ENCODE measurements around the gene PKLR. TPM values are rescaled to one million over a fixed set of nuclear protein-coding genes. Genes with fewer than 3 reads are reported as not detected.
"Not testable (repeated sequence)": the region's sequence is repeated elsewhere in the genome, so short reads cannot be mapped to it uniquely, and the experiment has no call there.

Gene PKLR
- polyA plus RNA-seq (2013, experiment 1 of 2; ENCODE audit: insufficient read length), result not detected
- polyA plus RNA-seq (2013, experiment 2 of 2; ENCODE audit: insufficient read length), result not detected

DNA sequence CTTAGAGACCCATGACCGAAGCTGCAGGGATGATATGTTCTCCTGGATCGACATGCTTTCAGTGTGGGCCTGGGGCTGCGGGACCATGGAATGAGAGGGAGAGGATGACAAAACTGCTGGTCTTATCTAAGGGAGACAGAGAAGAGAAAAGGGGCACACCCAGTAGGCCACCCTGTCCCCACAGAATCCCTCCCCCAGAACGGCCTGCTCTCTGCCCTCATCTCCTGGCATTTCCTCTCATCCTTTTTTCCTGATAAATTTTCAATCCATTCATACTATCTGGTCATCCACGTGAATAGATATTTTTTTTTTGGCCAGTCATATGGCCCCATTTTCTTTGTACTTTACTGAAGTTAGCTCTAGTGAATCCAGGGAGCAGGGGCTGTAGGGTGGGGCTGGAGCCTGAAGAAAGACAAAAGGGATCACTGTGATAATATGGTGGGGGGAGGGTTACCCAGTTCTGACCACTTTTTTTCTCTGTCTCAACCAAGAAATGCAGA, at the start of gene PKLR:
TSS of gene PKLR (minus strand) at position 97 of the 500 bp plus-strand sequence. CDS start at position 54, 43 bp downstream.
- DNase-seq, result no peak

DNA sequence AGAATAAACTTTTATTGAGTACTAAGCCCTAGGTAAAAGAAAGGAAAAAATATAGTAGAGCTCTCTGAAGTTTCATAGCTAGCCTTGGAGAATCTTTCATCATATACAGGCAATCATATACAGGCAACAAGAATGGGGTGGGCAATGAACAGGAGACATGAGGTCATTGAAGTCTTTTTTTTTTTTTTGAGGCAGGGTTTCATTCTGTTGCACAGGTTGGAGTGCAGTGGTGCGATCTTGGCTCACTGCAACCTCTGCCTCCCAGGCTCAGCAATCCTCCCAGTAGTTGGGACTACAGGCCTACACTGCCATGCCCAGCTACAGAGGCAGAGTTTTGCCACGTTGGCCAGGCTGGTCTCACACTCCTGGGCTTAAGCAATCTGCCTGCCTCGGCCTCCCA, 41.6 kb upstream of the PKLR start:
- DNase-seq, result no peak

DNA sequence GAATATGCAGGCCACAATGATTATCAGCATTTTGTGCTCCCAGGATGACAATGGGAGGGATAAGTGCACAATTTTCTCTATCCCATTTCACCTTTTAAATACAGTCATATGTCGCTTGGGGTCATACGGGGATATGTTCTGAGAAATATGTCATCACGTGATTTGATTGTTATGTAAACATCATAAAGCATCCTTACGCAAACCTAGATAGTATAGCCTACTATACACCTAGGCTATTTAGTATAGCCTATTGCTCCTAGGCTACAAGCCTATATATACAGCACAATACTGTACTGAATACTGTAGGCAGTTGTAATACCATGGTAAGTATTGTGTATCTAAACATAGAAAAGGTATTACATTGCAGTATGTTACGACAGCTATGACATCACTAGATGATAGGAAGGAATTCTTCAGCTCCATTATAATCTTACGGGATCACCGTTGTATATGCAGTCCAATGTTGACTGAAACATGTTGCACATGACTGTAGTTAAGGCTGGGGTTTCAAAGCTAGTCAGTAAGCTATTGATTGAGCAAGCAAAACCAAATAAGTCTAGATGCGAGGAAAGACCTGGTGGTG, 38.4 kb upstream of the PKLR start:
- no peak for DNase-seq

DNA sequence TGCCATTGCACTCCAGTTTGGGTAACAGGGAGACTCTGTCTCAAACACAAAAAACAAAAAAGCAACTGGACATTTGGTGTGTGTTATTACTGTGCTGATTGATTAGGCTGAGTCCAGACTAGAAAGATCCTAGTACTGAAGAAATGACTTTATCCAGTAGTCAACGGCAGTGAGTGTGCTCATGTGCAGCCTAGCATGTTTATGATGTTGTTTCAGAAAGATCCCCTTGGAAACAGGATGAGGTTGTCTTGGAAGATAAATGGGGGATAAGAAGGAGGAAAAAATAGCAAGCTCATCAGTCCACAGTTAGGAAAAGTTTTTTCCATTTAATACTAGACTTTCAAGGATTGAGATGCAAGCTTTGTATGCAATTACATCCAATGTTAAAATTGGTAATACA, 33.7 kb upstream of the PKLR start:
- DNase-seq, result no peak

DNA sequence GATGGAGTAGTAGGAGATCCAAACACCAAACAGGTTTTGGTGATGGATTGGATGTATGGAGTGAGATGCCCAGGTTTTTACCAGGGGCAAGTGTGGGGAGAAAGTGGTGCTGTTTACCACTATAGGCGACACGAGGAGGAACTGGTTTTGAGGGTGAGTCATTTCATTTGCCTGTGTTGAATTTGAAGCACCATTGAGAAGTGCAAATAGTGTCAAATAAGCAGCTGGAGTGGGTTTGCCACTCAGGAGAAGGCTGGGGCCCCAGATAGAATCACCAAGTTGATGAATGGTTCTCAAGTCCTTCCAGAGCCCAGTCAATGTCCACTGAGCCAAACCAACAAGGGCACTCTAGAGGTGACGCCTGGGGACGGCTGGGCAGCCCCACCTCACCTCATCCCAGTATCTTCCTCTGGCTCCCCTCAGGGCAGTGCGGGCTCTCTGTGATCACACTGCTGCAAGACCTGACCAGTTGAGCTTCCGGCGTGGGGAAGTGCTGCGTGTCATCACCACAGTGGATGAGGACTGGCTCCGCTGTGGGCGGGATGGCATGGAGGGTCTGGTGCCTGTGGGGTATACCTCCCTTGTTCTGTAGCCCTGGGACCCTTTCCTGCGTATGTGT, 28.9 kb upstream of the PKLR start:
- DNase-seq, result no peak

DNA sequence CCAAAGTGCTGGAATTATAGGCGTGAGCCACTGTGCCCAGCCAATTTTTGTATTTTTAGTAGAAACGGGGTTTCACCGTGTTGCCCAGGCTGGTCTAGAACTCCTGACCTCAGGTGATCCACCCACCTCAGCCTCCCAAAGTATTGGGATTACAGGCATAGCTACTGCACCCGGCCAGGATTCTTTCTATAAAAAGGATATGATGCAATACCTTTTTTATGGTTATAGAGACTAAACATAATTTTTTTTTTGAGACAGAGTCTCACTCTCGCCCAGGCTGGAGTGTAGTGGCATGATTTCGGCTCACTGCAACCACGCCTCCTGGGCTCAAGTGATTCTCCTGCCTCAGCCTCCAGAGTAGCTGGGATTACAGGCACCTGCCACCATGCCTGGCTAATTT, 27.6 kb upstream of the PKLR start:
- DNase-seq, result not testable (repeated sequence)

DNA sequence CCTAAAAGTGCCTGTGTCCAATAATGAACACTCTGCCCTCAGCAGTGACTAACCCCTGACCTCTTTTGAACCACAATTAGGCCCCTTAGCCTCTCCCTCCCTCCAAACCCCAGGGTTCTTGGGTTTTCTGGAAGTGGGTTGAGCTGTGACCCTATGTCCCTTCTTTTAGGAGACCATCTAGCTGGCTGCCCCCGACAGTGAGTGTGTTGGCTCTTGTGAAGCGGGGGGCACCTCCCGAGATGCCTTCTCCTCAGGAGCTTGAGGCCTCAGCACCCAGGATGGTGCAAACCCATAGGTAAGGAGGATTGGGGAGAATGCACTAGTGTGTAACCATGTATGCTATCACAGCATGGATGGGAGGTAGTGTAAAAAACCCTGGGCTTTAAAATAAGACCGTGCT, 26.7 kb upstream of the PKLR start:
- no peak for DNase-seq

DNA sequence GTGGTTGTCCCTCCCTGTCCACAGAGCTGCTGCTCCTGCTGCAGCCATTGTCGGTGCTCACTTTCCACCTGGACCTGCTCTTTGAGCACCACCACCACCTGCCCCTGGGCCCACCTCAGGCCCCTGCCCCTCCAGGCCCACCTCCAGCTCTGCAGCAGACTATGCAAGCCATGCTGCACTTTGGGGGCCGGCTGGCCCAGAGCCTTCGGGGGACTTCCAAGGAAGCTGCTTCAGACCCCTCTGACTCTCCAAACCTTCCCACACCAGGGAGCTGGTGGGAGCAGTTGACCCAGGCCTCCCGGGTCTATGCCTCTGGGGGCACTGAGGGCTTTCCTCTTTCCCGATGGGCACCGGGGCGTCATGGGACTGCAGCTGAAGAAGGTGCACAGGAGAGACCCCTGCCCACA, 25.4 kb upstream of the PKLR start:
- no peak for DNase-seq

DNA sequence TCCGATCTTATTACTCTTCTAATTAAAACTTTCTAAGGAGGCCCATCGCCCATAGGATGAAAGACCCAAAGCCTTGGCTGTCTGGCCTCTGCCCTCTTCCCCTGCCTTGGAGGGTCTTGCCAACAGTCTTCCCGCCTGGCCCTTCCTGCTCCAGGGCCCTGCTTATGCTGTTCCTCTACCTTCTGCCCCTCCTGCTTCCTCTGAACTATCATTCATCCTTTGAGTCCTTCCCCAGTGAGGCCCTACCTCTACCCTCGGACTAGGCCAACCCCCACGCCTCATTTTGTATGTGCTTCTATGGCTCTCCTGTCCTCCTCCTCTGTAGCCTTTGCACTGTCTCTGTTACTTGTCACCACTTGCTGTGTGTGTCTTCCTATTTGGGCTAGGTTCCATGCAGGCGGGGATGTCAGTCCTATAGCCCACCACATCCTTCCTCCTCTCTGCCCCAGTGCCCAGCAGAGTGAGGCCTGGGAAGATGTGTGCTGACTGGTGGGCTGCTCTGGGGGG, 24.8 kb upstream of the PKLR start:
- no peak for DNase-seq

DNA sequence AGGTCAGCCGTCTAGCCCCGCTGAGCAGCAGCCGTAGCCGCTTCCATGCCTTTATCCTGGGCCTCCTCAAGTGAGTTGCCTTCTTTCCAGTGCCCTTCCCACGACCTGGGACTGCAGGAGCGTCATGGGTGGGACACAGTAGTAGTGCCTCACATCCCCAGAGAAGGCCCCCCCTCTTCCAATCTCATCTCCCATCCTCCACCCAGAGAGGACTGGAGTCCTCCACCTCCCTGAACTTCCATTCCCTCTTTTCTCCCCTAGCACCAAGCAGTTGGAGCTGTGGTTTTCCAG, 24.3 kb upstream of the PKLR start:
- DNase-seq, result no peak

DNA sequence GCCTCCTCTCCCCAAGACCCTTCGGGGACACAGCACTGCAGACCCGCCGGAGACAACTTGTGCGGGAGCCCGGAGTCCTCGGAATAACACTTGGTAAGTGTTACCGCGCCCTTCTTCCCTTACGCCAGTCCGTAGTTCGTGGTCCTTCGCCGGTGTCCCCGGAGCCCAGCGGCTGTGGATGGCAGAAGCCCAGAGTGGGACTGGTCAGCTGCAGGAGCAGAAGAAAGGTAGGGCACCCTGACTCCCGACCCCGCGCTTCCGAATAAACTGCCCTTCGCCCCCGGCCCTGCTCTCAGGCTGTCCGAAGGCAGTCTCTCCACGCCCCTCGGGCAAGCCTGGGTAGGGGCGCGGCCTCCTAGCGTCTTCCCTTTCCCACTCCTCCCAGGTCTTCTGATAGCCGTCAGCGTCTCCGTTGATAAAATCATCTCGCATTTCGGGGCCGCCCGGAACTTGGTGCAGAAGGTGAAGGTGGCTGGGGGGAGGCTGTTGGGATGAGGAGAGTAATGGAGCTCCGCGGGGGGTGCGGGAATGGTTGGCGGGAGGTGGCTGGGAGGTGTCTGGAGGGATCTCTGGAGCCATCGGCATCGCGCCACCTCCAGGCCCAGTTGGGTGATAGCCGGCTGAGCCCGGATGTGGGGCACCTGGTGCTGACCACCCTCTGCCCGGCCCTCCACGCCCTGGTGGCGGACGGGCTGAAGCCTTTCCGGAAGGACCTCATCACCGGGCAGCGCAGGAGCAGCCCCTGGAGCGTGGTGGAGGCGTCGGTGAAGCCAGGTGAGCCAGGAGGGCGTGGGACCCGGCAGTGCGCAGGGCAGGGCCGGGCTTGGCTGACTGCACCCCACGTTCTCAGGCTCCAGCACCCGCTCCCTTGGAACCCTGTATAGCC, 23.7 kb upstream of the PKLR start:
- peak; percentile 38 for DNase-seq

DNA sequence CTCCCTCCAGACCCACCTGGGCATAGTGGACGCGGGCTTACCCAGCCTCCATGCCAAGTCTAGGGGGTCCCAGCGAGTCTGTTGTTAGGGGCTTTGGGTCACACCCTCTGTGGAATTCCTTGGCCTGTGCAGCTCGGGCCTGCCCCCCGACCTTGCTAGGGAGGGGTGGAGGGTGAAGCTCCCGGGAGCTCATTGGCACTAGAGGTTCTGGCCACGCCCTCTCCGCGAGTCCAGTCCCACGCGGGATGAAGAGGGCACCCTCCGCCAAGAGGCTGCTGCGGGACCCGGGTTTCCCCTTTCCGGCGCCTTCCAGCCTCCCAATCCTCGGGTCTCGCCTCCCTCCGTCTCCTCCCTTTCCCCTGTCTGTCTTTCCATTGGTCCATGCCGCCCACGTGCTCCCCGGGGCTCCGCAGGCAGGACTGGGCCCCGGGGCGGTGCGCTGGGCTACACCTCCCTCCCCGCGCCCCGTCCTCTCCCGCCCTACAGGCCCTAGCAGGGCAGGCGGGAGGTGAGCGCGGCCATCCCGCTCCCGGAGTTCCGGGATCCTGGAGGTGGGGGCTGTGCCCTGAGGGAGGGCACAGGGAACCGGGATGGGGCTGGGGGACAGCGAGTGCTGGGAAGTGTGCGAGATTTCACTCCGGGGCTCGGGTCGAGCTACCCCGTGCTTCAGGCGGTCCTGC, 22.9 kb upstream of the PKLR start:
- DNase-seq, result peak; percentile 96

DNA sequence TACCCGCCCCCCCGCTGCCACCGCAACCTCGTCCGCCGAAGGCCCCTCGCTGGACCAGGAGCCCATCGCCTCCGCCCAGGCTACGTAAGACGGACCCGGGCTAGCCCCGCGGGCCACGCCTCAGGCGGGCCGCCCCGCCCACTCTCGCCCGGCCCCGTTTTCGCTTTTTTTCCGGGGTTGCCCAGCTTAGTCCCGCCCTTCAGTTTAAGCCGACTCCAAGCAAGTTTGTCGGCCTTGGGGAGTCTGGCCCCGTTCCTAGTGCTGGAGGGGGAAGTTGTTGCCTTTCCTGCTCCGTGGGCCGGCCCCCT, 22.4 kb upstream of the PKLR start:
- peak; percentile 89 for DNase-seq

DNA sequence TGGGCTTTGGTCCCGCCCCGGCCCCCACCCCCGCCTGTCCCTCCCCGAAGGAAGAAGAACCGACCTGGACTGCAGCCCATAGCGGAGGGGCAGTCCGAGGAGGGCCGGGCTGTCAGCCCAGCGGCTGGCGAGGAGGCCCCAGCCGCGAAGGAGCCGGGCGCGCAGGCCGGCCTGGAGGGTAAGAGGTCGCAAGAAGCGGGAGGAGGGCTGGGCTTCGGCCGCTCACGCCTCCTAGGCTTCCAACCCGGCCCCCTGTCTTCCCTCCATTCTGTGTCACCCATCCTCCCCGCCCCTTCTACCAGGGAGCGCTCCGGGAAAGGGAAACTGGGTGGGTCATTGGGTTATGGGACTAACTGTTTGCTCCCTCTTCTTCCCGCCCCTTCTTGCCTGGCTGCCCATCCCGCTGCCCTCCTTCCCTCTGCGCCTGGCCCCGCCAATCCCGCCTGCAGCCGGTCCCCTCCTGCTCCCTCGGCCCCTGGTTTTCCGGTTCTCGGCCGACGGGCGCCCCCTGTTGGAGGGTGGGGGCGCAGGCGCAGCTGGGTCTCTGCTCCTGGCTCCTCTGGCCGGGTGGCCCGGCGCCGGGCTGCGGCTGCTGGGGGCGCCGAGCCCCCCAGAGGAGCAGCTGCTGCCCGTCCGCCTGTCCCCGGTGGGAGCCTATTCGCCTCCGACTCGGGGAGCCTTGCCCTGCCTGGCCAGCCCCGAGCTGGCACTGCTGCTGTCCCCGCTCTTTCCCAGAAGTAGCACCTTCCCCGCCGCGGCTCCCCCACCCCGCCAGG, 21.9 kb upstream of the PKLR start:
- peak; percentile 93 for DNase-seq

DNA sequence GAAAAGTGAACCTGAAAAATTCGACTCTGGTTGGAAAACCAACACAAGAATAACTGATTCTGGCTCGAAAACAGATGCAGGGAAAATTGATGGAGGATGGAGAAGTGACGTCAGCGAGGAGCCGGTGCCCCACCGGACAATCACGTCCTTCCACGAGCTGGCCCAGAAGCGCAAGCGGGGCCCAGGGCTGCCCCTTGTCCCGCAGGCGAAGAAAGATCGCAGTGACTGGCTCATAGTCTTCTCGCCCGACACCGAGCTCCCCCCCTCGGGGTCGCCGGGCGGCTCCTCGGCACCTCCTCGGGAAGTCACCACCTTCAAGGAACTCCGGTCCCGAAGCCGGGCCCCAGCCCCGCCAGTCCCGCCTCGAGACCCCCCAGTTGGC, 21.3 kb upstream of the PKLR start:
- no peak for DNase-seq

DNA sequence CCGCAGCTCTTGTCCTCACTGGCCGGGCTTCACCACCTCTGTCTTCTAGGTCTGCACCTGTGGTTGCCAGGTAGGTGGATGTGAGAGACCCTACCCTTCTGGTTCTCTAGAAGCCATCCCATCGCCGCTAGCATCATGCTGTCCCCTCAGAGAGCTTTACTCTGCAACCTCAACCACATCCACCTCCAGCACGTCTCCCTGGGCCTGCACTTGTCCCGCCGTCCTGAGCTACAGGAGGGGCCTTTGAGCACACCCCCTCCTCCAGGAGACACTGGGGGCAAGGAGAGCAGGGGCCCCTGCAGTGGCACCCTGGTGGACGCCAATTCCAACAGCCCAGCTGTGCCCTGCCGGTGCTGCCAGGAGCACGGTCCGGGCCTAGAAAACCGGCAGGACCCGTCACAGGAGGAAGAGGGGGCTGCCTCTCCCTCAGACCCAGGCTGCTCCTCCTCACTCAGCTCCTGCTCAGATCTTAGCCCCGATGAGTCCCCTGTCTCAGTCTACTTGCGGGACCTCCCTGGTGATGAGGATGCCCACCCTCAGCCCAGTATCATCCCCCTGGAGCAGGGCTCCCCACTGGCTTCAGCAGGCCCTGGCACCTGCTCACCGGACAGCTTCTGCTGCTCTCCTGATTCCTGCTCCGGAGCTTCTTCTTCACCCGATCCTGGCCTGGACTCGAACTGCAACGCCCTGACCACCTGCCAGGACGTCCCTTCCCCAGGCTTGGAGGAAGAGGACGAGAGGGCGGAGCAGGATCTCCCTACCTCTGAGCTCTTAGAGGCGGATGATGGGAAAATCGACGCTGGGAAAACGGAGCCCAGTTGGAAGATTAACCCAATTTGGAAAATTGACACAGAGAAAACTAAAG, 20.6 kb upstream of the PKLR start:
- DNase-seq, result no peak

DNA sequence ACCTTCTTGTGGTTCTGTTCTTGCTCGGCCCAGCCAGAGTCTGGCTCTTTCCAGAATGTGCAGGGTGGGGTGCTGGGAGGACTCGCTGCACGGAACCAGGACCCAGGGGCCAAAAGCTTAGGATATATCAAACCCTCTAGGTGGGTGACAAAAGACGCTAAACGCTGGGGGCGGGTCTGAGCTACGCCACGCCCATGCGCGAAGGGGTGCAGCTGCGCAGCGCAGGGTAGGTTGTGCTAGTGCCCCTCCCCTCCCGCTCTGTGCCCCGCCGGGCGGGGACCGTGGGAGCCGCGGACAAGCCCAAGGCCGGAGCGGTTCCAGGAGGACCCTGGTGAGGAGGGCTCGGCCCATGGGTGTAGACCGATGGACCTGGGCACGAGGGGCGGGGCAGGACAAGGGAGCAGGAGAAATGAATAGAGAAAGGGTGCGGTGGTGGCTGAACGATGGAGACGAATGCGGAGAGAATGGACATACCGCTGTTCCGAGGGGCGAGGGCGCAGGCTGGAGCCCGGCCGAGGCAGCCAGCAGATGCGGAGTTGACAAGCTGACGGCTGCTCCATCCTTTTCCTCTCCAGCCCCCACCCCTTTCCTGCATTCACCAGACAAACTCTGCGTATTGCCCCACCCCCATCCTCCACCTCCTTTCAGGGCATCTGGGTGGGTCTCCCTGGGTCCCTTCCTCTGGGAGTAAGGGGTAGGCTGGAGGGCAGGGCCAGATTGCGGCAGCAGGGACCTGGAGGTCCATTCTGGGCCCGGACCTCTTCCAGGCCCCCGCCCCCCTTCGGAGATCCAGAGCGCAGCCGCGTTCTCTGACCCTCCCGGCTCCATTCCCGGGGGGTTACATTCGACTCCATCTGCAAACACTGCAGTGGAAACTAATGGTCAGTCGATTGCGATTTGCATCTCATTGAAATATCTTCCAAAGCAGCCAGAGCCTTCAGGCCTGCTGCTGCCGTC, 19.7 kb upstream of the PKLR start, which contains the start of gene RUSC1:
TSS of gene RUSC1 (plus strand) at position 234 of the 957 bp plus-strand sequence. CDS start 880 bp downstream, outside the sequence.
- DNase-seq, result peak; percentile 62

DNA sequence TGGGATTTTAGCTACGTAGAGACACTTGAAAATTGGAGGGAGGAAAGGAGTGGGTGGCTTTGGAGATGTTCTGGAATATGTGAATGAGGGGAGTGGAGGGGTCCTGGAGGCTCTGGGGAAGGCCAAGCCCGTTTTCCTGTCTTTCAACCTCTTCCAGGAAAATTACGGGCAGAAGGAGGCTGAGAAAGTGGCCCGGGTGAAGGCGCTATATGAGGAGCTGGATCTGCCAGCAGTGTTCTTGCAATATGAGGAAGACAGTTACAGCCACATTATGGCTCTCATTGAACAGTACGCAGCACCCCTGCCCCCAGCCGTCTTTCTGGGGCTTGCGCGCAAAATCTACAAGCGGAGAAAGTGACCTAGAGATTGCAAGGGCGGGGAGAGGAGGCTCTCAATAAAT, 19.0 kb upstream of the PKLR start:
- DNase-seq, result no peak

DNA sequence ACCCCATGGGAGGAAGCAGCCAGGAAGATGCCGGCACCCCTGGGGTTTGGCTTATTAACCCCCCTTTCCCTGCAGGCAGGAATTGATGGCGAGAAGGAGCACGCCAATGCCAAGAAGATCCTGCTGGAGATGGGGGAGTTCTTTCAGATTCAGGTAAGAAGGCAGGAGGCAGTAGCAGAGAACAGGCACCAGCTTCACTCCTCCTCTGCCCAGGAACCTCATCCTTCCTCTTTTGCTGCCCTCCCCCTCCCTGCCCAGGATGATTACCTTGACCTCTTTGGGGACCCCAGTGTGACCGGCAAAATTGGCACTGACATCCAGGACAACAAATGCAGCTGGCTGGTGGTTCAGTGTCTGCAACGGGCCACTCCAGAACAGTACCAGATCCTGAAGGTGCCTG, 18.3 kb upstream of the PKLR start:
- no peak for DNase-seq

DNA sequence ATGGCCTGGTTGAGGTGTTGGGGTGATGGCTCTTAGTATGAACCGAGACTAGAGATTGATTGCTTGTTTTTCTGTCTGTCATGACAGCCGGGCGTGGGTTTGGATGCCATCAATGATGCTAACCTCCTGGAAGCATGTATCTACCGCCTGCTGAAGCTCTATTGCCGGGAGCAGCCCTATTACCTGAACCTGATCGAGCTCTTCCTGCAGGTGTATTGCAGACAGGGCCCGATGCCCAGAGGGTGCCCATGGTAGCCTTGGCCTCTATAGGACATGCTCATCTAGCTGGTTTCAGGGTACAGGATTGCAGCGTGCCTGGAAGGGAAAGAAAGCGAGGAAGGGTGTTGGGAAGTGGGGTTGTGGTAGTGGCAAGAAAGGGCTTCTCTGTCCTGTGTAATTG, 16.8 kb upstream of the PKLR start:
- DNase-seq, result no peak

Data from fibroblast of skin of abdomen (primary cell).